SK-N-MC (cell line): ENCODE measurements around the gene DNAJC15.

Source experiments
- DNase-seq: peaks from one replicate; pipeline ENCODE4 v3.0.0-alpha.2; 2011; ENCODE audit warnings: low read depth, low spot score
- H3K27ac ChIP-seq: fragments of 200-600 bp; sonication (generic); 2 replicates; pipeline ENCODE4 v1.5.1; 2016; ENCODE audit warnings: mixed run types
- H3K36me3 ChIP-seq: fragments of 200-600 bp; sonication (generic); 2 replicates; pipeline ENCODE4 v1.6.1; 2017; ENCODE audit warnings: antibody characterized with exemption, low read length, mixed read lengths; ENCODE audit not compliant: insufficient read depth
- H3K4me3 ChIP-seq: fragments of 200-600 bp; sonication (generic); 2 replicates; pipeline ENCODE4 v1.5.1; 2016
- H3K9ac ChIP-seq: fragments of 200-600 bp; sonication (generic); 2 replicates; pipeline ENCODE4 v1.8.0; 2017; ENCODE audit warnings: mixed run types, mixed read lengths; ENCODE audit not compliant: insufficient read length
- H3K9me3 ChIP-seq: fragments of 200-600 bp; sonication (generic); 2 replicates; pipeline ENCODE4 v1.6.1; 2017; ENCODE audit warnings: low read depth, mild to moderate bottlenecking, antibody characterized with exemption, low read length, moderate library complexity, mixed read lengths
- EZH2 ChIP-seq: fragments of 200-600 bp; sonication (generic); IDR thresholded peaks from one replicate; pipeline ENCODE4 v1.6.1; 2017; ENCODE audit warnings: antibody characterized with exemption
- FOXP2 ChIP-seq: optimal IDR thresholded peaks from 2 replicates; pipeline ENCODE3; 2011; ENCODE audit warnings: mild to moderate bottlenecking, moderate library complexity; ENCODE audit not compliant: insufficient read depth; ENCODE audit errors: extremely low read length, control extremely low read depth
- POLR2AphosphoS5 ChIP-seq: IDR thresholded peaks from 2 replicates; pipeline ENCODE4 v1.6.1; 2012; ENCODE audit warnings: mild to moderate bottlenecking, low read depth, low read length, borderline replicate concordance

DNAJC15 gene

GRCh38 chr13:43095771-43096719, 72.7 kb downstream of the DNAJC15 start:
- Histone ChIP-seq H3K27ac (no peak overlapping the region), H3K36me3 (no peaks in the 10 kb centered on the region), H3K4me3 (no peak overlapping the region), H3K9ac (no peak overlapping the region), H3K9me3 (no peaks in the 10 kb centered on the region)
- TF ChIP-seq POLR2AphosphoS5 (no peak), EZH2 (no peak), FOXP2 (no peak)
- no peak for DNase-seq

- Histone ChIP-seq H3K4me3 (no peak overlapping the region), H3K36me3 (no peaks in the 10 kb centered on the region), H3K27ac (no peak overlapping the region), H3K9me3 (no peaks in the 10 kb centered on the region), H3K9ac (no peak overlapping the region)
- no peak for TF ChIP-seq EZH2
- TF ChIP-seq FOXP2 = no peak
- TF ChIP-seq POLR2AphosphoS5 = no peak
- no peak for DNase-seq
These were observed 77.3 kb downstream of the DNAJC15 start for GRCh38 chr13:43100667-43101066.

- no peak overlapping the region for H3K4me3 ChIP-seq
- no peak overlapping the region for H3K27ac ChIP-seq
- H3K9me3 ChIP-seq = no peaks in the 10 kb centered on the region
- TF ChIP-seq POLR2AphosphoS5 = no peak
- no peak for TF ChIP-seq FOXP2
- no peak for TF ChIP-seq EZH2
- no peaks in the 10 kb centered on the region for H3K36me3 ChIP-seq
- no peak overlapping the region for H3K9ac ChIP-seq
- no peak for DNase-seq
These were observed 78.9 kb downstream of the DNAJC15 start for GRCh38 chr13:43102304-43102703.

GRCh38 chr13:43107780-43108179, 84.4 kb downstream of the DNAJC15 start:
- TF ChIP-seq POLR2AphosphoS5 = no peak
- no peak for TF ChIP-seq FOXP2
- TF ChIP-seq EZH2 = no peak
- Histone ChIP-seq H3K36me3 (no peaks in the 10 kb centered on the region), H3K4me3 (no peak overlapping the region), H3K9ac (no peak overlapping the region), H3K27ac (no peak overlapping the region), H3K9me3 (no peaks in the 10 kb centered on the region)
- DNase-seq = no peak

GRCh38 chr13:43110036-43110435, 86.7 kb downstream of the DNAJC15 start:
- no peak overlapping the region for H3K4me3 ChIP-seq
- no peaks in the 10 kb centered on the region for H3K36me3 ChIP-seq
- no peak overlapping the region for H3K9ac ChIP-seq
- no peak overlapping the region for H3K27ac ChIP-seq
- TF ChIP-seq POLR2AphosphoS5 (no peak), EZH2 (no peak), FOXP2 (no peak)
- no peak for DNase-seq
- no peaks in the 10 kb centered on the region for H3K9me3 ChIP-seq

- Histone ChIP-seq H3K27ac (no peak overlapping the region), H3K4me3 (no peak overlapping the region), H3K9me3 (no peaks in the 10 kb centered on the region), H3K9ac (no peak overlapping the region), H3K36me3 (no peaks in the 10 kb centered on the region)
- TF ChIP-seq FOXP2 (no peak), POLR2AphosphoS5 (no peak), EZH2 (no peak)
- DNase-seq = no peak
These were observed 87.3 kb downstream of the DNAJC15 start for GRCh38 chr13:43110658-43111057.

- Histone ChIP-seq H3K36me3 (no peaks in the 10 kb centered on the region), H3K9me3 (no peaks in the 10 kb centered on the region), H3K27ac (no peak overlapping the region), H3K9ac (no peak overlapping the region), H3K4me3 (no peak overlapping the region)
- TF ChIP-seq POLR2AphosphoS5 = no peak
- no peak for TF ChIP-seq EZH2
- TF ChIP-seq FOXP2 = no peak
- DNase-seq = no peak
These were observed 88.4 kb downstream of the DNAJC15 start for GRCh38 chr13:43111559-43112400.

GRCh38 chr13:43113603-43114002, 90.2 kb downstream of the DNAJC15 start:
- Histone ChIP-seq H3K36me3 (no peaks in the 10 kb centered on the region), H3K9ac (no peak overlapping the region), H3K9me3 (no peaks in the 10 kb centered on the region), H3K27ac (no peak overlapping the region), H3K4me3 (no peak overlapping the region)
- TF ChIP-seq FOXP2 = no peak
- no peak for TF ChIP-seq EZH2
- TF ChIP-seq POLR2AphosphoS5 = no peak
- DNase-seq = no peak
